Left renal pelvis (tissue), 4 donors: ENCODE measurements around the gene ASXL1. TPM values are rescaled to one million over a fixed set of nuclear protein-coding genes. Genes with fewer than 3 reads are reported as not detected.
A peak's percentile ranks its signal among the peaks of the same experiment; 100 is the strongest.
"Not testable (repeated sequence)": the region's sequence is repeated elsewhere in the genome, so short reads cannot be mapped to it uniquely, and the experiment has no call there.

Source experiments
- DNase-seq, 4 donors: peaks; one replicate each; pipeline ENCODE4 v3.0.0-alpha.2; 2013; ENCODE audit warnings: low read depth in 4 of 4, low spot score in 3 of 4
- polyA plus RNA-seq, 4 donors: library from polyadenylated mRNA; unstranded; fragments of 120-200 nt; gene quantifications; one replicate each; pipeline ENCODE4 v1.2.1, GENCODE V29; 2013; ENCODE audit not compliant: insufficient read length in 4 of 4

Gene ASXL1
- polyA plus RNA-seq, 4 donors: 59.5 to 76.0 (median 67.6) TPM

DNA sequence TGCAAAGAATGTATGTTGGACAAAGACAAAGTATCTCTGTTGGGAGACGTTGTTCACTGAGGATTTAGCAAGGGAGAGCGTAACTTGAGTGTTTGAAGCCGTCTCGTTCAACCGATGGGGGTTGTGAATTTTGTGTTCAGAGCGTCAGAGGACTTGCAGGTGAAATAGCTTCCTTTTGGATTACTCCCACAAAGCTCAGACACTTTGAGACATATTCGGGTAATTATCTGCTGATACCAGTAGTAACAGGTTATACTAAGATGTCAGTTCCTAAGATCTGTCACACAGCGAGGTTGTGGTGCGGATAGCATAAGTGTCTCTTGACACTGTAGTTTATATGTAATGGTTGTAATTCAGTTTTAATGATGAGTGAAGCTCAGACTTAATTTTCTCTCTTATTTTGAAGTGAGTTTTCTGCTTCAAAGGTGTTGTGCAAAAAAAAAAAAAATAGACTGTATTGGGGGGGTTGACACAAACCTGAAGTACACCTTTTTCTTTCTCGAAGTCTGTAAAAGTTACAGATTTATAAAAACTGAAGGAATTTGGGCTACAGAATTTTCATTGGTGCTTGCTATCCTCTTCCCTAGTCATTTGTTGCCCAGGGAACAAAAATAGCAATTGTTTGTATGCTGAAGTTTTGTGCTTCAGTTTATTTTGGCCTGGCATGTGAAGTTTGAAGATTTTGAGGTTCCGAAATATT lies 1.7 kb downstream of the ASXL1 start:
- peak in 1 of 4 donors; percentile 23 for DNase-seq

DNA sequence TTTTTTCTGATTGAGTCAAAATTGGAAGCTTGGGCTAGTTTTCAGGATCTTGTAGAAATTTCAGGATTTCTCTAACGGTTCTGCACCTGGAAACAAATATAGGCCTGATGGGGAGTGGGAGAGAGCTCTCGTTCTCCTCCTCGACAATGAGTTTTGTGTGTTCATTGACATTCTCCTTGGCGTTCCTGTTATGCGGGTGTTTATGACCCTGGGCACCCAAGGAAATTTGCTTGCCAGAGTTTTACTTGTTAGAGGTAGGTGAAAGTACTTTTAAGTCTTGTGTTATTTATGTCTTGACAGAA lies 2.2 kb downstream of the ASXL1 start:
- DNase-seq: no peak

DNA sequence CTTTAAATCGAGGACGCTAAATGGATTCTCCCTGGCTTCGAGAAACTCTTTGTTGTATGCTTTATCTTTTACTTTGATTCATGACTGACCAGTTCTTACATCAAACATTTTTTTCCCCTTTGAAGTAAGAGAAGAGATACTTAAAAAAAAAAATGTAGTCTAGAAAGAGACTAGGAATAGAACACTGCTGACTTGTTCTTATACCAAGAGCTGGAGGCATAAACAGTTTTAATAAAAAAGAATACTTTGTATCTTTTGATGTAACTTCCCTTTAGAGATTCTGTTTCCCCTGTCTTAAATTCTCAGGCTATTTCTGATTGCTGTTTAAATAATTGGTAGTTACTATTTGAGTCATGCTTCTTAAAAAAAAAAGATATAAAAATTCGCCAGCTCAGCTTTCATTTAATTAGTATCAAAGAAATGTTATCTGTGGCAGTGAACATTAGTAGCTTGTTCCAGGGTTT lies 4.8 kb downstream of the ASXL1 start:
- DNase-seq: no peak

DNA sequence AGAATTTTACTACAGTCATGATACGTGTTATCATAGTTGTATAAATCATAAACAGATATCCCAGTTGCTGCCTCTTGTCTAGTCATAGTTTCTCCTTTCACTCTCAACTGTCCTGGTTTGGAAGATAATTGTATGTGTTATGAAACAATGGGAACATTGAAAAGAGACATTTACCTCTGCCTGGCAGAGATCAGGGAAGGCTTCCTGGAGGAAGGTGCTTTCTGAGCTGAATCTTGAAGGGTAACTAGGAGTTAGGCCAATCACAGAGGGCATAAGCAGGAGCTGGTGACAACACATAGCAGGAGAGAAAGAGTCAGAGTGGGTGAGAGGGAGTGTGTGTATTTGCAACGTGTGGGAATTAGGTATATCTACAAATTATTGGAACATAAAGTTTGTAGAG lies 5.4 kb downstream of the ASXL1 start:
- DNase-seq: no peak

DNA sequence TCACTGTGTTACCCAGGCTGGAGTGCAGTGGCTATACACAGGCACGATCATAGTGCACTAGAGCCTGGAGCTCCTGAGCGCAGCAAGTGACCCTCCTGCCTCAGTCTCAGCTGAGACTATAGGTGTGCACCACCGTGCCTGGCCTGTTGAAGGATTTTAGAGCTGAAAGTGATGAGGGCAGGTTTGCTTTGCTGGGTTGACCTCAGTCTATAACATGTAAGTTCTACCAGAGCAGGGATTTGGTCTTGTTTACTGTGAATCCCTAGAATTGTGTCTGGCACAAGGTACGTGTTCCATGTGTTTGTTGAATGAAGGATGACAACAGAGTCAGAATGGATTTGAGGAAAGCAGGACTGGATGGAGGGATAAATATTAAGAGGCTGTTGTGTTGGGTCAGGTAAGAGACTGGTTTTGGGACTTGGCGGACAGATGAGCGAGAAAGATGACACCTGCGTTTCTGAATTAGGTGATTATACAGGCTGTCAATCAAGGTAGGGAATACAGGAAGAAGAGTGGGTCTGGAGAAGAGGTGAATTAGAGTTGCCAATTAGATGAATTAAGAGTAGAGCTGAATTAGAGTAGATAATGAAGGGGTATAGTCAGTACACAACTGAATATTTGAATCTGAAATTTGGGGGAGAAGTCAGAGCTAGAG lies 6.5 kb downstream of the ASXL1 start:
- DNase-seq: no peak

DNA sequence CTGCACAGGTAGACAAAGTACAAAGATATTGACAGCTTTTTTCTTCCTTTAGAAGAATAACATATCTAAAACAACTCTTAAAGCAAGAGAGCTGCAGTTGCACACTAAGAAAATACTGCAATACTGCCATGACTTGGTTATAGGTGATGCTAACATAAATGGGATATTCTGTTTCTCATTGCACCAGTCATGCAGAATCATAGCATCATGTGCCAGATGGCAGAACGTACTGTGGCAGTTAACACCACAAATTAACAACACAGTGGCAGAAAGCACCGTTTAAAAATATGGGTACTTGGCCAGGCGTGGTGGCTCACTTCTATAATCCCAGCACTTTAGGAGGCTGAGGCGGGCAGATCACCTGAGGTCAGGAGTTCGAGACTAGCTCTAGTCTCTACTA lies 7.4 kb downstream of the ASXL1 start:
- no peak for DNase-seq

DNA sequence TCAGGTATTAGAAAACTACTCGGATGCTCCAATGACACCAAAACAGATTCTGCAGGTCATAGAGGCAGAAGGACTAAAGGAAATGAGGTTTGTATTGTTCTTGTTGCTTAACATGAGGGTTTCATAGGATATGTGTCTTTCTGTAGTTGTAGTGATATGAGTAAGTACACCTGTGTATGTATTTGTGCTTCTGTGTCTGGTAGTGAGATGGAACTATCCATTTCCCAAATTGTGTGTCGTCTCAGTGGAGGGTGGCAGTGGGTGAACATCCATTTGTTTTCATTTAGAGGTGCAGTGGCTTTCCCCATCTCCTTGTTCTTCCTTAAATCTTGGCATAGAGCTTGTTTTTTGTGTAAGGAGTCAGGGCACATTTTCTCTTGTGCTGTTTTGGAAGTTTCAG lies 8.2 kb downstream of the ASXL1 start:
- no peak for DNase-seq

DNA sequence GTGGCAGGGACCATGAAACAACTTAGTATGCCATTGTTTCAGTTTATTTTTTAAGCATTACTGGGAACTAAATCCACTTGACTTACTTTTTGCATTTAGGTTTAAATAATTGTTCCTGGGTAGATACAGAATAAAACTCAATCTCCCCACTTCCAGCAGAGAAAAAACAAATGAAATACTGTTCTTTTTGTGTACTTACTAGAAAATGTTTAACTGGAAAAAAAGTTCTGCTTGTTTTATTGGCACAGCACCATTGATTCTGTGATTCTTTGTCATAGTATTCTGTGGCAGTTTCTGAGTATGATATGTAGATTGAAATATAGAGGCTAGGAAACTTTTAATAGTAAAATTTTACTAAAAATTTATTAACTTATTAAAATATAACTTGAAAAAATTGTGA lies 10.2 kb downstream of the ASXL1 start:
- no peak for DNase-seq

DNA sequence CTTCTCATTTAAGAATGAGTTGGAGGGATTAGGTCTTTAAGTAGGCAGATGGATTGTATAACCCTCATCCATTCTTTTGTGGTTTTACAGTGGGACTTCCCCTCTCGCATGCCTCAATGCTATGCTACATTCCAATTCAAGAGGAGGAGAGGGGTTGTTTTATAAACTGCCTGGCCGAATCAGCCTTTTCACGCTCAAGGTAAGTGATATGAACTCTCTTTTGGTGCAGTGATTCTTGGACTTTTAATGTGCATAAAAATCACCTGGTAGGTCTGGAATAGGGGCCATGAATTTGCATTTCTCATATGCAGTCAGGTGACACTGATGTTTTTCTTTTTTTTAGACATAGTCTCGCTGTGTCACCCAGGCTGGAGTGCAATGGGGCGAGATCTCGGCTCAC lies 10.8 kb downstream of the ASXL1 start:
- DNase-seq: no peak

DNA sequence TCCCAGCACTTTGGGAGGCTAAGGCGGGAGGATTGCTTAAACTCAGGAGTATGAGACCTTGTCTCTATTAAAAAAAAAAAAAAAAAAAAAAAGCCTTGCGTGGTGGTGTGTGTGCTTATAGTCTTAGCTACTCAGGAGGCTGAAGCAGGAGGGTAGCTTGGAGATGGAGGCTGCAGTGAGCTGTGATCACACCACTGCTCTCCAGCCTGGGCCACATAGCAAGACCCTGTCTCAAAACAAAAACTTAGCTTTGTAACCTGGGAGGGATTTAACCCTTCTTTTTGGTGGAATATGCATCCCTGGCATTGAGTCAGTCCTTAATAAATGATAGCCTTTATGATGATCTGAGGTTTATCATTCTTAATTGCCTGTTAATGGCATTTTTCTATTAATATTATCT lies 12.8 kb downstream of the ASXL1 start:
- no peak for DNase-seq

DNA sequence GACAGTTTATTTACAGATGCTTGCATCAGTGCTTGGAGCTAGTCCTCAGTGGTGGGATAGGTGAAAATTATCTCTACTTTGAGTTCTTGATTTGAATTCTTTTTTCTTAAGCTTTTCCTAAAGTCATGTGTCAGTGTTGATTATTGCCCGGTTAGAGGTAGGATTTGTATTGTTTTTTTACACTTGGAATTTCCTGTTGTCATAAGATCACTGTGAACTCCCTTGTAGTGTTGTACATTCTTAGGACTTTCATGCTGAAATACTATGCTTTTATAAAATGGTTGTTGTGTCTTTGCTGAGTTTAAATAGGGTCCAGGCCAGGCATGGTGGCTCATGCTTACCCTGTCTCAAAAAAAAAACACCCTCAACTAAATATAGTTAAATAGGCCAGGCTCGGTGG lies 20.3 kb downstream of the ASXL1 start:
- no peak for DNase-seq

DNA sequence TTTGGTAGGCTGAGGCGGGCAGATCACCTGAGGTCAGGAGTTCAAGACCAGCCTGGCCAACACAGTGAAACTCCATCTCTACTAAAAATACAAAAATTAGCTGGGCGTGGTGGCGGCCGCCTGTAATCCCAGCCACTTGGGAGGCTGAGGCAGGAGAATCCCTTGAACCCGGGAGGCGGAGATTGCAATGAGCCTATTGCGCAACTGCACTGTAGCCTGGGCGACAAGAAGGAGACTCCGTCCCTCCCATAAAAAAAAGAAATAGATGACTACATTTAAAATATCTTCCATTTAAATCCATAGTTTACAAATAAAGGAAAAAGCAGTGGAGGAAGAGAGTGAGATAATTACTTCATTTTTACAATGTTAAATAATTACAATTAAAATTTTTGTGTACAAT lies 21.9 kb downstream of the ASXL1 start:
- DNase-seq: not testable (repeated sequence)

DNA sequence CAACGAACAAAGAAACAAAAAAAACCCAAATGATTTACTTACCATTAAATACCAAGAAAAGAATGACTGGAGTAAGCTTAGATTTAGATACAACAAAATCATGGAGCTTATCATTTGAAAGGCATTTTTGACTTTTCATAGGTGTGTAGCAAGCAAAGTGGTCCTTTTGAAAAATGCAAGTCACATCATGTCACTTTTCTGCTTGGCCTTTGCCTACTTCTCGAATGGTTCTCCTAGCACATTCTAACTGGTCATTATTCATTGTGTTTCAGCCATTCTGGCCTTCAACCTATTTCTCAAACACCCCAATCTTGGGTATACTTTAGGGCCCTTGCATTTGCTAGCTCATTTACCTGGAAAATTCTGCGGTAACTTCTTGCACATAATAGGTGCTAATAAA lies 22.6 kb downstream of the ASXL1 start:
- no peak for DNase-seq

DNA sequence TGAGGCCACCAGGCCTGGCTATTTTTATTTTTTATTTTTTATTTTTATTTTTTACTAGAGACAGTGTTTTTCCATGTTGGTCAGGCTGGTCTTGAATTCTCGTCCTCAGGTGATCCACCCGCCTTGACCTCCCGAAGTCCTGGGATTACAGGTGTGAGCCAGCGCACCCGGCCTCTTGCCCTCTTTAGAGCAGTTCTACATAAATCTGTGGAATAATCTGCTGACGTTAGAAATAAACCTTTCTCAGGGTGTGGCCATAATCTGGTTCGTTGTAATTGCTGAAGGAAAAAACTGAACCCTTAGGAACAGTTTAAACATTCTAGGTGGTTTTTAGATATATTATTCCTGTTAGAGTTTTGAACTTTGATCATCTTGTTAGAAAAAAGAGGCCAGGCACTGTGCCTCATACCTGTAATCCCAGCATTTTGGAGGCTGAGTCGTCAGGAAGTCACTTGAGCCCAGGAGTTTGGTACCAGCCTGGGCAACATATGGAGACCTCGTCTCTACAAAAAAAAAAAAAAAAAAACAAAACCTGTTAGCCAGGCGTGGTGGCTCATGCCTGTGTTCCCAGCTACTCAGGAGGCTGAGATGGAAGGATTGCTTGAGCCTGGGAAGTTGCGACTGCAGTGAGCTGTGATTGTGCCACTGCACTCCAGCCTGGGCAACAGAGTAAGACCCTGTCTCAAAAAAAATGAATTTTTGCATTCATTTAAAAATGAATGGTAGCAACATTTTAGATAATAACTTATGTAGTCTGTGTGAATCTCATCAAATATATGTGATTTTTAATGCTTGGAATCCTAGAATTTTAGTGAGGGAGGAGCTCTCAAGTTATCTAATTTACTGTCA lies 24.2 kb downstream of the ASXL1 start:
- no peak for DNase-seq

DNA sequence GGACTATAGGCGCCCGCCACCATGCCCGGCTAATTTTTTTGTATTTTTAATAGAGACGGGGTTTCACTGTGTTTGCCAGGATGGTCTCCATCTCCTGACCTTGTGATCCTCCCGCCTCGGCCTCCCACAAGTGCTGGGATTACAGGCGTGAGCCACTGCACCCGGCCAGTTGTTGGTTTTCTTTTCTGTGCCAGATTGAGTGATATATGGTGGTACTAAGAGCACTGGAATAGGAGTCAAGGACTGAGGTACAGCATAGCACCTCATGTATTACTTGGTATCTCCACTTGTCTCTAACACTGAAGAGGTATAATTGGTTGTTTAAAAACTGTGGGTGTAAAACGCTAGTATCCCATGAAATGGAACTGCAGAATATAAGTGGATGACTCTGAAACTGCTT lies 25.3 kb downstream of the ASXL1 start:
- DNase-seq: not testable (repeated sequence)

DNA sequence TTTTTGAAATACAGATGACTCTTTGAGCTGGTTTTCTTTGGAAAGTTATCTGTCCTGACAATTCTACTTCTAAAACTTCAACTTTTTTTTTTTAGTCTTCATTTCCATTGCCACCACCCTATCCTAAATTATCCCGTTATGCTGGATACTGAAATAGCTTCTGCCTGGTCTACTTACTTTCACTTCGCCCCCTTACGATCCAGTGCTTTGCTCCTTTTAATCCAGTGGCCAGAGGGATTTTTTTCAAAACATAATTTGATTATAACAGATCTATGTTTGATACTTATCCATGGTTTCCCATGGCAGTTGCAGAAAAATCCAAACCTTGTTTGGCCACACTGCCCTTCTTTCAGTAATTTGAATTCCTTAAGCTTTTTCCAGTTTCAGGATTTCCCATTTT lies 27.4 kb downstream of the ASXL1 start:
- DNase-seq: no peak

DNA sequence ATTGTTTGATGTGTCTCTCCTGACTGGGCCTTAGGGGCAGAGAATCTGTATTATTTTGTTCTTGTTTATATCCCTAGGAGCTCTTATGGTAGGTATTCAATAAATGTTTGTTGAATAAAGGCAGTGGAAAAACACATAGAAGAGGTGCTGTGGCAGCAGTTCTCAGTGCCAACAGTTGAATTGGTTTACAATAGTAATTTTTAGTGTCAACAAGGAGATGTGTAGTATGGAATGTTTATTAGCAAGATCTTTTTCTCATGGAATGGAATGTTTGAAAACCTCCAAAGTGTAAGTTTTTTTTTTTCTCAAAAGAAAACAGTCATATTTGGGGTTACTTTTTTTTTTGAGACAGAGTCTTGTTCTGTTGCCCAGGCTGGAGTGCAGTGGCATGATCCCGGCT lies 28.0 kb downstream of the ASXL1 start:
- DNase-seq: no peak

DNA sequence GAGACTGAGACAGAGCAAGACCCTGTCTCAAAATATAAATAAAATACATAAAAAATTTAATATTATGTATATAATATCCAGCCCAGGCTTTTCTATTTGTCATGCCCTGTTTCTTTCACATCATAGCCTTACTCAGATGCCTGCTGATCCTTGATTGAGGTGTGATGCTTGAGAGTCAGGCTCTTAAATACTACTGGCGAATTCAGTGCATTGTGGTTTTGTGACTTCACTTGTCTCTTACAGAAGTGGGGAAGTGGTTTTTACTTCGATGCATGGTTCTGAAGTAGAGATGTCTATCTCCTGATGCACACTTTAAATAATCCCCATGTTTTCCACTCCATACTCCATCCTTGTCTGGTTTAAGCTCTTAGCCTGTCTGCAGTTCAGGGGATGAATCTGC lies 29.1 kb downstream of the ASXL1 start:
- no peak for DNase-seq

DNA sequence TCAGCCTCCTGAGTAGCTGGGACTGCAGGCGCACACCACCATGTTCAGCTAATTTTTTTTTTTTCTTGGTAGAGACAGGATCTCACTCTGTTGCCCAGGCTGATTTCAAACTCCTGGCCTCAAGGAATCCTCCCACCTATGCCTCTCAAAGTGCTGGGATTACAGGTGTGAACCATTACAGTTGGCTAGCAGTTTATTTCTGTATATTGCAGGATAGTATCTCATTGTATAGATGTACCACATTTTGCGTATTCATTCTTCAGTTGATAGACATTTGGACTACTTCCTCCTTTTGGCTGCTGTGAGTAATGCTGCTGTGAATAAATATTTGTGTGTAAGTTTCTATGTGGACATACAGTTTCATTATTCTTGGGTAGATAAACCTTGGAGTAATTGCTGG lies 32.9 kb downstream of the ASXL1 start:
- no peak for DNase-seq

DNA sequence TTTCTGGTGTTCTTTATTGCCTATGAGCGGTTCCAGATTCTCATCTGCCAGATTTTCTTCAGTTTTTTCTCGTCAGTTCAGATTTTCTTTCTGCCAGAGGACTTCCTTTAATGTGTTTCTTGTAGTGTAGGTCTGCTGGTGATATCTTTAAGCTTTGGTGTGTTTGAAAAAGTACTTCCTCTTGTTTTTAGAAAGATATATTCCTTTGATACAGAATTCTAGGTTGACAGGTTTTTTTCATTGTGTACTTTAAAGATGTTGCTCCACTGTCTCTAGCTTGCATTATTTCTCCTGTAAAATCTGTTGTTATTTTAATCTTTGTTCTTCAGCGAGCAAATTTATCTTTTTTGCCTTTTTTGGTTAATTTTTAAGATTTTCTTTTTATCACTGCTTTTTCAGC lies 36.9 kb downstream of the ASXL1 start:
- no peak for DNase-seq

DNA sequence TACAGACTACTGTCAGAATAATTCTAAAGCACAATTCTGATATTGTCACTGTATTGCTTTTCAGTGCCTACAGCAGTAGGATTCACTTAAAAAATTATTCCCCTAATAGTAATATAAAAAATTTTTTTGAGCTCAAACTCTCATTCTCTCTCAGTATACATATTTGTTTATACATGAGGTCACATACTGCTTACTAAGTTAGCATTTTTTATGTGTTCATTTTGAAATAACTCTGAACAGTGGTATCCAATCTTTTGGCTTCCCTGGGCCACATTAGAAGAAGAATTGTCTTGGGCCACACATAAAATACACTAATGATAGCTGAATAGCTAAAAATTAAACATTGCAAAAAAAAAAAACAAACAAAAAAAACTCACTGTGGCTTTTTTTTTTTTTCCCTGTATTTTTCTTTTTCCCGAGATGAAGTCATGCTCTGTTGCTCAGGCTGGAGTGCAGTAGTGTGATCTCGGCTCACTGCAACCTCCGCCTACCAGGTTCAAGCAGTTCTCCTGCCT lies 38.6 kb downstream of the ASXL1 start:
- DNase-seq: no peak
